Measurements from ENCODE around the gene HOXA1.

The HOXA1 gene

GRCh38 chr7:27093184-27093895, 2.5 kb downstream of the HOXA1 start (continued):
- no peak for TF ChIP-seq TSHZ2 (CRISPR knock-in tag; IDR thresholded peaks at IDR 0.05)
- TF ChIP-seq GLIS3 (CRISPR knock-in tag; IDR thresholded peaks at IDR 0.05): no peak

- TF ChIP-seq ISL1 (CRISPR knock-in tag; IDR thresholded peaks at IDR 0.05) (no peak), ZNF565 (CRISPR knock-in tag; conservative IDR thresholded peaks at IDR 0.05; ENCODE audit: low read depth) (no peak), TOX (CRISPR knock-in tag; IDR thresholded peaks at IDR 0.05; ENCODE audit: borderline replicate concordance) (no peak), SNAI2 (CRISPR knock-in tag; IDR thresholded peaks at IDR 0.05) (no peak), OSR1 (CRISPR knock-in tag; IDR thresholded peaks at IDR 0.05) (no peak), PATZ1 (CRISPR knock-in tag; IDR thresholded peaks at IDR 0.05; ENCODE audit: borderline replicate concordance) (no peak), ZNF8 (CRISPR knock-in tag; IDR thresholded peaks at IDR 0.05) (no peak), PPARA (CRISPR knock-in tag; IDR thresholded peaks at IDR 0.05; ENCODE audit: borderline replicate concordance) (no peak), ZNF70 (CRISPR knock-in tag; IDR thresholded peaks at IDR 0.05) (no peak), ESRRG (CRISPR knock-in tag; IDR thresholded peaks at IDR 0.05) (no peak), ZFP3 (CRISPR knock-in tag; IDR thresholded peaks at IDR 0.05) (no peak), TSHZ2 (CRISPR knock-in tag; IDR thresholded peaks at IDR 0.05) (no peak), RARB (CRISPR knock-in tag; IDR thresholded peaks at IDR 0.05) (no peak), CSDC2 (CRISPR knock-in tag; IDR thresholded peaks at IDR 0.05) (no peak), ARNTL (CRISPR knock-in tag; IDR thresholded peaks at IDR 0.05; ENCODE audit: borderline replicate concordance, low read depth) (no peak), BACH2 (CRISPR knock-in tag; IDR thresholded peaks at IDR 0.05; ENCODE audit: borderline replicate concordance) (no peak), ZC3H10 (CRISPR knock-in tag; IDR thresholded peaks at IDR 0.05) (no peak)
- TF ChIP-seq, protein P1, sequence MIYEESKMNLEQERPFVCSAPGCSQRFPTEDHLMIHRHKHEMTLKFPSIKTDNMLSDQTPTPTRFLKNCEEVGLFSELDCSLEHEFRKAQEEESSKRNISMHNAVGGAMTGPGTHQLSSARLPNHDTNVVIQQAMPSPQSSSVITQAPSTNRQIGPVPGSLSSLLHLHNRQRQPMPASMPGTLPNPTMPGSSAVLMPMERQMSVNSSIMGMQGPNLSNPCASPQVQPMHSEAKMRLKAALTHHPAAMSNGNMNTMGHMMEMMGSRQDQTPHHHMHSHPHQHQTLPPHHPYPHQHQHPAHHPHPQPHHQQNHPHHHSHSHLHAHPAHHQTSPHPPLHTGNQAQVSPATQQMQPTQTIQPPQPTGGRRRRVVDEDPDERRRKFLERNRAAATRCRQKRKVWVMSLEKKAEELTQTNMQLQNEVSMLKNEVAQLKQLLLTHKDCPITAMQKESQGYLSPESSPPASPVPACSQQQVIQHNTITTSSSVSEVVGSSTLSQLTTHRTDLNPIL (CRISPR knock-in tag; IDR thresholded peaks at IDR 0.05; ENCODE audit: low read depth): no peak
- TF ChIP-seq, protein P2, sequence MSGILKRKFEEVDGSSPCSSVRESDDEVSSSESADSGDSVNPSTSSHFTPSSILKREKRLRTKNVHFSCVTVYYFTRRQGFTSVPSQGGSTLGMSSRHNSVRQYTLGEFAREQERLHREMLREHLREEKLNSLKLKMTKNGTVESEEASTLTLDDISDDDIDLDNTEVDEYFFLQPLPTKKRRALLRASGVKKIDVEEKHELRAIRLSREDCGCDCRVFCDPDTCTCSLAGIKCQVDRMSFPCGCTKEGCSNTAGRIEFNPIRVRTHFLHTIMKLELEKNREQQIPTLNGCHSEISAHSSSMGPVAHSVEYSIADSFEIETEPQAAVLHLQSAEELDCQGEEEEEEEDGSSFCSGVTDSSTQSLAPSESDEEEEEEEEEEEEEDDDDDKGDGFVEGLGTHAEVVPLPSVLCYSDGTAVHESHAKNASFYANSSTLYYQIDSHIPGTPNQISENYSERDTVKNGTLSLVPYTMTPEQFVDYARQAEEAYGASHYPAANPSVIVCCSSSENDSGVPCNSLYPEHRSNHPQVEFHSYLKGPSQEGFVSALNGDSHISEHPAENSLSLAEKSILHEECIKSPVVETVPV (CRISPR knock-in tag; IDR thresholded peaks at IDR 0.05): no peak
- no peak for ATAC-seq
Measured at GRCh38 chr7:27092819-27093110, 3.0 kb downstream of the HOXA1 start.
